Measurements from ENCODE around the gene PHLPP1.
A peak's percentile ranks its signal among the peaks of the same experiment; 100 is the strongest.
"Not testable (repeated sequence)": the region's sequence is repeated elsewhere in the genome, so short reads cannot be mapped to it uniquely, and the experiment has no call there.

The PHLPP1 gene

DNA sequence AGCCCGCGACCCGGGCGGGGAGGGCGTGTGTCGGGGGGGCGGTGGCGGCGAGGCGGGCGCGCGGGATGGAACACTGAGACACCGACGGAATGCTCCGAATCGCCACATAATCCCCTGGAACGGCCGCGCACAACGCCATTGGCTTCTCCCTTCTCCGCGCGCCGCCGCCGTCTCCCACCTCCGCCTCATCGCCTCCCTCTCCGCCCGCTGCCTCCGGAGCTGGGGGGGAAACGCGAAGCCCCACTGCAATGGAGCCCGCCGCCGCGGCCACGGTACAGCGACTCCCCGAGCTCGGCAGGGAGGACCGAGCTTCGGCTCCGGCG is at the start of gene PHLPP1:
TSS of gene PHLPP1 (plus strand) at position 106 of the 323 bp plus-strand sequence. CDS start at position 249, 143 bp downstream.
- FAIRE-seq: no peak

GRCh38 chr18:62669225-62669624 is 46.1 kb upstream of the PHLPP1 start:
- no peak for FAIRE-seq

- FAIRE-seq: peak; percentile 87
These were observed 44.8 kb upstream of the PHLPP1 start for GRCh38 chr18:62670573-62670972.

- FAIRE-seq: no peak
These were observed 42.7 kb upstream of the PHLPP1 start for GRCh38 chr18:62672600-62672999.

DNA sequence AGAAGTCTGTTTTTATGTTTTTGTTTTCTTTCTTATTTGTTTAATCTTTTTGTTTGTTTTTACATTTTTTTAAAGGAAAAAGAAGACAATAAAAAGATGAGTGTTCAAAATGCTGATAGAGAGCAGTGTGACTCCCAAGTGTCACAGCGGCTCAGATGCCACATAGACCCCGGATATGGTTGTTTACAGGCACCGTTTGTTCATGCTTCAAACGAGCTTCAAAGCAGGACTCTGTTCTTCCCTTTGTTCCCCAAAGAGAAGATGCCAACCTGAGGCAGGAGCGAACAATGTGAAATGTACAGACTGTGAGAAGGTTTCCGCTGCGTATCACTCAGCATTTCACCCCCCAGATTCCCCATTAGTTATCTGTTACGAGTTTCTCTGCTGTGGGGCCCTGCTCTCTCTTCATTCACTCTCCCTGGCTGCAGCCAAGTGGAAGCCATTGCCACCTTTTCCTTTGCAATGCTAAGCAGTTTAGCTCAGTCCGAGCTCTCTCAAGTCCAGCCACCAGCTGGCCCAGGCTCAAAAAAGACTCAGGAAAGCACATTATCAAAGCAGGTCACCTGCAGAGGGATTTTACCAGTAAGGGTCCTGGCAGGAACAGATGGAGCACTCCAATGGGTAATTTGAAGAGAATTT is 36.4 kb upstream of the PHLPP1 start:
- no peak for FAIRE-seq

DNA sequence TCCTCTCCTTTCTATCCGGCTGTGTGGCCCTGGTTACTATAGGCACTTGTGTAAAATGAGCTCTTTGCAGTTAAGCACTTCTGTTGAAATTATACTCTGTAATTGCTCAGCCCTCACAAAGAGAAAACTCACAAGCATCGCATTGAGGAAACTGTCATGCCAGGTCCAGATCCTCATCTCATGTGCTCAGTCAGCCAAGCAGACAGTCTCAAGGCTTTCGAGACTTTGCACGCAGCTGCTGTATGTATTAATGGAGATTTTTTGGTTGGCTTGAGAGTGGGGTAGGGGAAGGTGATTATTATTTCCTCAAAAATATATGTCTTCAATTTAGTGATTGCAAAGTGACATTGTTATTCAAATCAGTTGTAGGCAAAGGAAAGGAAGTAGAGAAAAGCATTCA is 33.0 kb upstream of the PHLPP1 start:
- FAIRE-seq: no peak

DNA sequence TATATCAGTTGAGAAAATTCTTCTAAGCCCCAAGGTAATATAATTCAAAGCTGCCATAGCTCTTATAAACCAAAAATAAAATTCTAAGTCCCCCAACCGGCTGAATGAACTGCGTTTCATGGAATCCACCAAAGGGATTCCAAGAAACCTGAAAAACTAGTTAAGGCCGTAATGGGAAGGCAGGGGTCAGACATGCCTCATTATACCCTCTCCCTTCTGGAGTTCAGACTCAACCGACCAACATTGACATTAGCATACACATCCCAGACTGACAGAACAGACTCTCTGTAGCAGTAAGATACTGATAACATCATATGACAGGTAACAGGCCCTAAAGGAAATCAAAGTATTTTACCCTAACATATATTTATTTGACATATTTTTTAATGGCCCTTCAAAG is 31.4 kb upstream of the PHLPP1 start:
- no peak for FAIRE-seq

DNA sequence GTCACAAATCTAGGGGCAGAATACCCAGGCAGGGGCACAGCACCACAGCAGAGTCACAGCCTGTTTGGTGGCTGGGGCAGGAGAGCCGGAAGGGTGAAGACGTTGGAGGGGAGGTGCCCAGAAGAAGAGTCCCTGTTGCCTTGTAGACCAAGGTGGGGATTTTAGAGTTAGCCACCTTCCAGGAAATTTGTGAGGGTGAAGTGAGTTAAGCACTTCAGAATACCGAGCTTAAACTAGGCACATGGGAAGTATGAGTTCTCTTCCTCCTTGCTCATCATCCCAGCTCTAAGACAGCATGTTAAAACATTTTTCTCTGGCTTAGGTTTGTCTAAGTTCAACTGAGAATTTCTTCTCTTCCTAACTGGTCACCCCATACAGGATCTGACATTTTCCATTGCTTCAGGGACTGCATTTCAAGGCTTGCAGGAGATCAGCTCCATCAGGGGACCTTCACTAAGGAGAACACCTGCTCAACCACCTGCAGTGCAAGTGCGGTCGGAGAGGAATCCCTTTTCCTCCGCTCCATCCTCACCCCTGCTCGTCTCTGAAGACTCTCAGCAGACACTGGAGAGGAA is 26.5 kb upstream of the PHLPP1 start:
- no peak for FAIRE-seq

GRCh38 chr18:62690236-62690815 is 25.0 kb upstream of the PHLPP1 start:
- FAIRE-seq: no peak

DNA sequence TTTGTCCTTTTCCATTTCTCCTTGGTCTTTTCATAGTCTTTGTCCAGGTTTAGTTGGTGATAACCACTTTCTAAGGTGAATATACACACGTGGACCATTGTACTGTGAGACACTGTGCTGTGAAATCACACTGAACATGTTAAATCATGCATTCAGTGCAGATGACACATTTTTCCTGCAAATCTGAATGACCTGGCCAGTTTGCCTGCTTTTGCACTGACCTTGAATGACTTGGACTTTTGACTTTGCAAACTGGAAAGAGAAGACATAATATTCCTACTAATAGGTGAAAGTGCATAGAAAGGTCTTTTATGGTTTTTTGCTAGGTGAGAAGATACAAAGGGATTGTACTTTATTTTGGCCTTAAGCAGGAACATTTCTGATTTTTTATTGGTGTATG is 21.7 kb upstream of the PHLPP1 start:
- FAIRE-seq: no peak

GRCh38 chr18:62697636-62698035 is 17.7 kb upstream of the PHLPP1 start:
- FAIRE-seq: no peak

GRCh38 chr18:62702259-62702658 is 13.1 kb upstream of the PHLPP1 start:
- FAIRE-seq: no peak

DNA sequence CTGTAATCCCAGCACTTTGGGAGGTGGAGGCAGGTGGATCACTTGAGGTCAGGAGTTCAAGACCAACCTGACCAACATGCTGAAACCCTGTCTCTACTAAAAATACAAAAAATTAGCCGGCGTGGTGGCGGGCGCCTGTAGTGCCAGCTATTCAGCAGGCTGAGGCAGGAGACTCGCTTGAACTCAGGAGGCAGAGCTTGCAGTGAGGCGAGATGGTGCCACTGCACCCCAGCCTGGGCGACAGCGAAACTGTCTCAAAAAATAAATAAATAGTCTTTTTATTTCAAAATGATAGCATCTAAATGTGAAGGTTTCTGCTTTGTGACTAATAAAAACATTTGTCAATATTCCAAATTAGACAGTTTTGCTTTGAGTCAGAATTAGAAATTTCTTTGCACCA is 8.5 kb upstream of the PHLPP1 start:
- FAIRE-seq: not testable (repeated sequence)

GRCh38 chr18:62709908-62710307 is 5.4 kb upstream of the PHLPP1 start:
- FAIRE-seq: not testable (repeated sequence)

DNA sequence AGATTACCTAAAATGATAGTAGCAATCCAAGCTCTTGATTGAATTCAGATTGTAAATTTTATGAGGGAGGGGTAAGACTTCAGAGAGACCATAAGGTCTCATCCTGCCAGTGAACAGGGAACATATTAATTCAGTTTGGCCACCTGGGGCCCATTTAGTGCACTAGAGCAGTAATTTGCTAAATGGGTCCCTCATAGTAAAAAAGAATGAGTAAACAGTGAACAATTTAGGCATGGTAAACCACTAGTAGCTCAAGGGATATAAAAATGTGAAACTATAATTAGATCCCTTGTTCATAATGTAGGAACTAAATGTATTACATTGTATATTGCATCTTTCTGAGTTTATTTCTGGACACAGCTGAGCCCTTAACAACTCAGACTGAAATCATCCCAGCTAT is 4.9 kb upstream of the PHLPP1 start:
- FAIRE-seq: no peak

GRCh38 chr18:62711781-62712180 is 3.6 kb upstream of the PHLPP1 start:
- FAIRE-seq: no peak

GRCh38 chr18:62713651-62714247 is 1.6 kb upstream of the PHLPP1 start:
- FAIRE-seq: no peak

DNA sequence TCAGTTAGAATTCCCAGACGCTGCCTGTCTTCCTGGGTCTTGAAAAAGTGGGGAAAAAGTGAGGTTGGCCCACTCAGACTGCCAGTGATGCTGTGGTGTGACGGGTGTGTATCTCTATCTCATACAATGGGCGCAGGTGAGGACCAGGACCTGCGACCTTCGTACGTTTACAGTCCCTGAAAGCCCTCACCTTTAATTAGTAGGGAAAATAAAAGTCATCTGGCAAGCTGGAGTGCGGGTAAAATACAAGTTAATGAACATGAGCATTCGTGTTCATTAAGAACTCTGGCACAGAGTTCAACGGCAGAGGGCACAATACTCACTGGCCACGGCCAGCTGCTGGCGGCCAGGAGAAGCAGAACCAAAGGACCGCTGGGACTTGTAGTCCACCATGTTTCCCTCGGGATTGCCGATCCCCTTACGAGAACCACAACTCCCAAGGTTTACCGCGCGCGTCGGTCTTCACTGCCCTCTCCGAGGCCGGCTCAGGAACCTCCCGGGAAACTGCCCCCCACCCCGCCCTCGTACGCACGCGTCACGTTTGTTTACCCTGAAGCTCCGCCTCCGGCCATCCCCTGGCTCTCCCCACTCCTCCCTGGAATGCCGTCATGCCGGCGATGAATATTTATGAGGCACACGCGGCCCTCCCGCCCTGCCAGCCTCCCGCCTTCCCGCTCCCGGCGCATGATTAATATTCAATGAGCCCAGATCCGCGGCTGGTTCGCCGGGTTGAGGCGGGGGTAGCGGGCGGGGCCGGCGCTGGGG is 488 bp upstream of the PHLPP1 start:
- FAIRE-seq: peak; percentile 98

- no peak for FAIRE-seq
These were observed 646 bp downstream of the PHLPP1 start for GRCh38 chr18:62715759-62716615.

DNA sequence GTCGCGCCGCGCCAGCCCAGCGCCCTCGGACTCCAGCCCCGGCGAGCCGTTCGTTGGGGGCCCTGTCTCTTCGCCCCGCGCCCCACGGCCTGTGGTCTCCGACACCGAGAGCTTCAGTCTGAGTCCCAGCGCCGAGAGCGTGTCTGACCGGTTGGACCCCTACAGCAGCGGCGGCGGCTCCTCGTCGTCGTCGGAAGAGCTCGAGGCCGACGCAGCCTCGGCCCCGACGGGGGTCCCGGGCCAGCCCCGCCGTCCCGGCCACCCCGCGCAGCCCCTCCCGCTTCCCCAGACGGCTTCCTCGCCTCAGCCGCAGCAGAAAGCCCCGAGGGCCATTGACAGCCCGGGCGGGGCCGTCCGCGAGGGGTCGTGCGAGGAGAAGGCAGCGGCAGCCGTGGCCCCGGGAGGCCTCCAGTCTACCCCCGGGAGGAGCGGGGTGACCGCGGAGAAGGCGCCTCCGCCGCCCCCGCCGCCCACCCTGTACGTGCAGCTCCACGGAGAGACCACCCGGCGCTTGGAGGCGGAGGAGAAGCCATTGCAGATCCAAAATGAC is 1.4 kb downstream of the PHLPP1 start:
- no peak for FAIRE-seq

- FAIRE-seq: no peak
These were observed 2.0 kb downstream of the PHLPP1 start for GRCh38 chr18:62717169-62717924.
